ENCODE data around the gene EIF4G3.

DNA sequence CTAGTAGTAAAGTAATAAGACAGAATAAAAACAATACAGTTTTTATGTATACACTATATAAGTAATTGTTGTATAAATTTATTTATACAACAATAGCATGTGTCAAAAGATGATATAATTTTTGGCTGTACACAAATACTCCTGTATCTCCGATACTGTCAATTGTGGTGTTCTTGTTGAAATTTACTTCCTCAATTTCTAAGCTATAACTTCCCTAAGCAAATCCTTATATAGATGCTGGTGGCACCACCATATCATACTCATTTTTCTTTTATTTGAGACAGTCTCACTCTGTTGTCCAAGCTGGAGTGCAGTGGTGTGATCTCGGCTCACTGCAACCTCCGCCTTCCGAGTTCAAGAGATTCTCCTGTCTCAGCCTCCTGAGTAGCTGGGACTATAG lies 248.6 kb downstream of the EIF4G3 start:
- TF ChIP-seq SIN3A (IDR thresholded peaks at IDR 0.05; ENCODE audit: low read depth, low read length) (no peak), EZH2 (IDR thresholded peaks at IDR 0.05; ENCODE audit: borderline replicate concordance, control insufficient read depth, low read depth, low read length) (no peak), SP1 (IDR thresholded peaks at IDR 0.05; ENCODE audit: low read depth, low read length) (no peak), CBX5 (IDR thresholded peaks at IDR 0.05; ENCODE audit: low read depth) (no peak)
- TF ChIP-seq, protein P1, sequence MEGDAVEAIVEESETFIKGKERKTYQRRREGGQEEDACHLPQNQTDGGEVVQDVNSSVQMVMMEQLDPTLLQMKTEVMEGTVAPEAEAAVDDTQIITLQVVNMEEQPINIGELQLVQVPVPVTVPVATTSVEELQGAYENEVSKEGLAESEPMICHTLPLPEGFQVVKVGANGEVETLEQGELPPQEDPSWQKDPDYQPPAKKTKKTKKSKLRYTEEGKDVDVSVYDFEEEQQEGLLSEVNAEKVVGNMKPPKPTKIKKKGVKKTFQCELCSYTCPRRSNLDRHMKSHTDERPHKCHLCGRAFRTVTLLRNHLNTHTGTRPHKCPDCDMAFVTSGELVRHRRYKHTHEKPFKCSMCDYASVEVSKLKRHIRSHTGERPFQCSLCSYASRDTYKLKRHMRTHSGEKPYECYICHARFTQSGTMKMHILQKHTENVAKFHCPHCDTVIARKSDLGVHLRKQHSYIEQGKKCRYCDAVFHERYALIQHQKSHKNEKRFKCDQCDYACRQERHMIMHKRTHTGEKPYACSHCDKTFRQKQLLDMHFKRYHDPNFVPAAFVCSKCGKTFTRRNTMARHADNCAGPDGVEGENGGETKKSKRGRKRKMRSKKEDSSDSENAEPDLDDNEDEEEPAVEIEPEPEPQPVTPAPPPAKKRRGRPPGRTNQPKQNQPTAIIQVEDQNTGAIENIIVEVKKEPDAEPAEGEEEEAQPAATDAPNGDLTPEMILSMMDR (IDR thresholded peaks at IDR 0.05 in 2 of 3, conservative IDR thresholded peaks at IDR 0.05 in 1 of 3; ENCODE audit: control insufficient read depth in 2 of 3, extremely low read depth in 1 of 3, insufficient read depth in 1 of 3, low read depth in 3 of 3, low read length in 3 of 3) = no peak

Measured in GM12878 (cell line).